NCI-H2196 (cell line): Measurements from ENCODE around the gene C10orf88.
"Not testable (repeated sequence)": the region's sequence is repeated elsewhere in the genome, so short reads cannot be mapped to it uniquely, and the experiment has no call there.

Experiments used
- DNase-seq: peaks from one replicate; lab custom pipeline; 2025; ENCODE audit not compliant: unreplicated experiment; lab: John Stamatoyannopoulos, UW

The C10orf88 gene

DNA sequence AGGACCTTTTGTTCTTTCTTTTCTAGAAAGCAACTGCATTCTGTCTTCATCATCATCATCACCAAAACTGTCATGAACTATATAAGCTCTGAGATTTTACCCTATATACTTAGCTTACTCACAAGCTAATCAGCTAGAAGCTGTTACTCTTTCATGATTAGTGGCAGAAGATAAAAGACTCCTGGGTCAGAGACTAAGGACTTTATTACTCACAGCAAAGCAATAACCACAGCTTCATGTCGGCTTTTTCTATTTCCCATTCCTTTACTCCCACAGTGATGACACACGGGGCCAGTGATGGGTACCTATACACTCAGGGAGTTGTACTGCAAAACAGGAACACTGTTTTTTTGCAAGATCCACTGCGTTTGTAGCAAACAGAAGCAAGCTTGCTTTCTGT, 8.4 kb upstream of the C10orf88 start:
- DNase-seq: no peak

DNA sequence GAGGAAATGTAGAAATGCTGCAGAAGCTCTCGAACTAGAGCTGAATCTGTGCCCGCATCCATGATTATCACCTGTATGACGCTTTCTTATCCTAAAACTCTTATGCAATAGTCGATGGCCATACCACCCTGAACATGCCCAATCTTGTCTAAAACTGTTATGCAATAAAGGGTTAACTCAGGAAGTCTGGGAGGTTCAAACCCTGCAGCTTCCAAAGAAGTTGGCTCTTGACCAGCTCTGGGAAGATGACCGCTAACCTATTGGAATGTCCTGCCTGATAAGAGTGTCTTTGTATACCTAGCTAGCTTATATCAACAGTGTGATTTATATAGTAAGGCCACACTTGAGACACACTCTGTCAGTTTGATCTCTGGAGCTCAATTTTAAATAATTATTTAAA, 3.4 kb upstream of the C10orf88 start:
- no peak for DNase-seq

GRCh38 chr10:122955892-122956291, 1.9 kb upstream of the C10orf88 start:
- DNase-seq: no peak

GRCh38 chr10:122954731-122955050, 664 bp upstream of the C10orf88 start:
- no peak for DNase-seq

DNA sequence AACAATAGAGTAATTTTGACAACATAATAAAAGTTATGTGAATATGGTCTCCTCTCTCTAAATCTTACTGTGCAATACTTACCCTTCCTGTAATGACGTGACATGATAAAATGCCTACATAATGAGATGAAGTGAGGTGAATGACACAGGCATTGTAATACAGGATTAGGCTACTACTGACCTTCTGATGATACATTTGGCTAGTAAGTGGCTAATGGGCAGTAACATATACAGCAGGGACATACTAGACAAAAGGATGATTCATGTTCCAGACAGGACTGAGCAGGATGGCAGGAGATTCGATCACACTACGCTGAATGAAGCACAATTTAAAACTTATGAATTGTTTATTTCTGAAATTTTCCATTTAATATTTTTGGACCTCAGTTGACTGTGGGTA, 4.7 kb downstream of the C10orf88 start:
- DNase-seq: no peak

- DNase-seq: no peak
Observed at GRCh38 chr10:122939856-122940543, 14.0 kb downstream of the C10orf88 start.

GRCh38 chr10:122939133-122939855, 14.7 kb downstream of the C10orf88 start:
- no peak for DNase-seq

- no peak for DNase-seq
Observed at GRCh38 chr10:122931088-122931906, 22.7 kb downstream of the C10orf88 start.

- no peak for DNase-seq
Observed at GRCh38 chr10:122930140-122930539, 23.9 kb downstream of the C10orf88 start.

- DNase-seq: no peak
Observed at GRCh38 chr10:122915700-122916099, 38.3 kb downstream of the C10orf88 start.

- no peak for DNase-seq
Observed at GRCh38 chr10:122911889-122912484, 42.0 kb downstream of the C10orf88 start.

DNA sequence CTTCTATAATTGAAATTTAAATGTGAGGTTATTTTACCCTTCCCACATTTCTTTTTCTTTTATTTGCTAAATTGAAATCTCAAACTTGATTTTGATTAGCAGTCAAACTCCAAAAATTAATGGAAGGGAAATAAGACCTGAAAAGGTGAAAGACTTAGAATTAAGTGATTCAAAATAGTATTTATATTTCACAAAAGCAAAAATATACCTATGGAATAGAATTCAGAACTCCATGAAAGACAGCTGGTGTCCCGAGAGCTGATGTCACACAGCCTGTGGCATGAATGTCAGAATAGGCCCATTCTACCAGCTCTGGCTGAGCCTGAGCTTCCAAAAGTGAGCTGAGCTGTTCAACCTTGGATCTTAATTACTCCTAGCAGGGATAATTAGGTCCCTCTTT, 43.7 kb downstream of the C10orf88 start, which contains the start of gene FAM24A:
Gene FAM24A, plus strand, starts transcription at position 301 of the 400 bp plus-strand sequence. CDS start 1,025 bp downstream, outside the sequence.
- DNase-seq: no peak

GRCh38 chr10:122903861-122904260, 50.2 kb downstream of the C10orf88 start:
- not testable (repeated sequence) for DNase-seq

- DNase-seq: no peak
Observed at GRCh38 chr10:122894261-122894944, 59.6 kb downstream of the C10orf88 start.

DNA sequence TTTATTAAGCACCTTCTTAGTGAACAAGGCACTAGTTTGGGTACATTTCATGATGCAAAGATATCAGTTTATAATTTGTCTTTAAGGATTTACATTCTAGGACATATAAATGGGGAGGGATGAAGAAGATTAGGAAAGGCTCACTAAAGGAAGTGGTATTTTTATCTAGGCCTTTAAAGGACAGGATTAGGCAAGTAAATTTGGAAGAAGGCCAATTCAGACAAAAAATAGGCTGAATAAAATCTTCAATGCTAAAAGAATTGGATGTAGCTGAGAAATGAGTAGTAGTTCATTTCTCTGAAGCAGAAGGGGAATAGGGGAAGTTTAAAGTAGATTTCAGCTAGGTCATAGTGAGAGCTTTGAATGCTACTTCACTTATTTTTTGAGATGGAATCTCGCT, 69.9 kb downstream of the C10orf88 start:
- DNase-seq: no peak

GRCh38 chr10:122882766-122883165, 71.3 kb downstream of the C10orf88 start:
- DNase-seq: no peak
